Stomach (tissue), 9 donors: ENCODE data around the gene BORCS8. TPM values are rescaled to one million over a fixed set of nuclear protein-coding genes. Genes with fewer than 3 reads are reported as not detected.
A peak's percentile ranks its signal among the peaks of the same experiment; 100 is the strongest.
"Not testable (repeated sequence)": the region's sequence is repeated elsewhere in the genome, so short reads cannot be mapped to it uniquely, and the experiment has no call there.

Source experiments
- DNase-seq, 2 donors: peaks; one replicate each; pipeline versions ENCODE4 v3.0.0 to v3.0.0-alpha.2; 2013 to 2019
- H3K27ac ChIP-seq, 5 donors: fragments of 200-600 bp in 4 of 5; sonication (generic) in 4 of 5; one replicate each; pipeline ENCODE4 v1.5.1; 2013 to 2019; ENCODE audit warnings: mild to moderate bottlenecking in 1 of 5, moderate library complexity in 1 of 5
- H3K27me3 ChIP-seq, 3 donors: fragments of 200-600 bp; sonication (generic); one replicate each; pipeline ENCODE4 v1.5.1; 2017 to 2019; ENCODE audit warnings: mixed run types in 1 of 3
- H3K36me3 ChIP-seq, 4 donors: fragments of 200-600 bp; sonication (generic); 1 replicate in 3 of 4; 2 replicates in 1 of 4; pipeline ENCODE4 v1.5.1; 2016 to 2019
- H3K4me1 ChIP-seq, 4 donors: fragments of 200-600 bp; sonication (generic); one replicate each; pipeline ENCODE4 v1.5.1; 2016 to 2019
- H3K4me3 ChIP-seq, 4 donors: fragments of 200-600 bp; sonication (generic) in 3 of 4; one replicate each; pipeline ENCODE4 v1.5.1; 2016 to 2019; ENCODE audit warnings: mild to moderate bottlenecking in 1 of 4
- H3K9me3 ChIP-seq, 4 donors: fragments of 200-600 bp; sonication (generic); one replicate each; pipeline ENCODE4 v1.5.1; 2016 to 2019
- CTCF ChIP-seq, 7 experiments: fragments of 450-650 bp in 4 of 7; fragments of 200-600 bp in 3 of 7; sonication (generic) in 3 of 7; IDR thresholded peaks; one replicate each; pipeline ENCODE4 v1.5.1; 2016 to 2019; ENCODE audit warnings: antibody characterized with exemption in 7 of 7, control low read depth in 2 of 7, mild to moderate bottlenecking in 1 of 7
- EP300 ChIP-seq: sonication (generic); formaldehyde crosslinking; IDR thresholded peaks from one replicate; pipeline ENCODE4 v1.6.1; 2017; ENCODE audit warnings: antibody characterized with exemption
- POLR2A ChIP-seq, 4 donors: fragments of 450-650 bp; IDR thresholded peaks; one replicate each; pipeline ENCODE4 v1.6.1; 2016; ENCODE audit warnings: antibody characterized with exemption in 4 of 4, control low read depth in 2 of 4, mild to moderate bottlenecking in 1 of 4, moderate library complexity in 1 of 4
- POLR2AphosphoS5 ChIP-seq, 3 donors: sonication (generic); formaldehyde crosslinking; IDR thresholded peaks; one replicate each; pipeline ENCODE4 v1.6.1; 2016; ENCODE audit warnings: antibody characterized with exemption in 3 of 3
- WGBS, 5 donors: extraction: QIAGEN DNeasy Blood & Tissue Kit in 3 of 5; methylation state at CpG; one replicate each; pipeline versions ENCODE4 v1.1.5 to v1.1.7; 2013 to 2018; 5-methylcytosine and 5-hydroxymethylcytosine counted together
- intact Hi-C: fragments of 100-400 bp; cut with DNase I; formaldehyde crosslinking; loops from one replicate; pipeline ENCODE4 v1.15.1; 2023; ENCODE audit warnings: low total_unique reads
- polyA plus RNA-seq, 3 donors: library from polyadenylated mRNA; stranded (reverse); fragments of 200-250 nt; gene quantifications; one replicate each; pipeline ENCODE4 v1.2.3, GENCODE V29; 2013
- total RNA-seq, 5 donors: library from RNA; depleted of rRNA; stranded (reverse); fragments of >200 nt; gene quantifications; one replicate each; pipeline versions ENCODE4 v1.1.0 to v1.2.3, GENCODE V29; 2014 to 2016
- donor health status: healthy with polysubstance abuse.
- donor health status: Bipolar disorder and iron deficiency.
- donor health status: healthy.

Gene BORCS8
- total and polyA plus RNA-seq, 8 donors, result 8.3 to 96.9 (median 28.1) TPM

GRCh38 chr19:19137556-19138108 is 54.3 kb downstream of the BORCS8 start:
- peak in 1 of 2 donors; percentile 44 for DNase-seq
- H3K4me1 ChIP-seq, result peaks cover 7 to 28% (median 20%) of the 10 kb centered on the region in 4 donors
- H3K4me3 ChIP-seq, result peak overlapping the region; percentile 60 to 84 (median 69)
- intact Hi-C loops, result loop anchor here (10.0 kb wide), 1 partner anchor 83 kb away; no protein-coding TSS in a partner anchor
- TF ChIP-seq POLR2A (IDR thresholded peaks at IDR 0.05) (no peak), POLR2AphosphoS5 (IDR thresholded peaks at IDR 0.05) (no peak), EP300 (no peak), CTCF (IDR thresholded peaks at IDR 0.05) (no peak)
- peaks cover 0 to 8% (median 2%) of the 10 kb centered on the region in 4 donors for H3K36me3 ChIP-seq
- H3K27ac ChIP-seq, result peak overlapping the region in 4 of 5 donors; percentile 50 to 86 (median 84)
- WGBS, 5 donors, result 10 to 21% (median 15%) methylated on average over 7 to 25 of the region's 25 CpGs
- peaks cover 0 to 3% (median under 1%) of the 10 kb centered on the region in 4 donors for H3K9me3 ChIP-seq
- H3K27me3 ChIP-seq, result no peaks in the 10 kb centered on the region

GRCh38 chr19:19135713-19136112 is 56.2 kb downstream of the BORCS8 start:
- WGBS, 5 donors, result 85 to 89% (median 87%) methylated on average over 6 of the region's 6 CpGs
- Histone ChIP-seq H3K4me1 (peaks cover 7 to 28% (median 20%) of the 10 kb centered on the region in 4 donors), H3K36me3 (peaks cover 0 to 18% (median 9%) of the 10 kb centered on the region in 4 donors), H3K9me3 (peaks cover 8 to 15% (median 11%) of the 10 kb centered on the region in 4 donors)
- H3K27ac ChIP-seq, H3K4me3 ChIP-seq, DNase-seq, H3K27me3 ChIP-seq: not testable (repeated sequence)
- intact Hi-C loops, result loop anchor here (10.0 kb wide), 1 partner anchor 81 kb away; no protein-coding TSS in a partner anchor

GRCh38 chr19:19134687-19135158 is 57.2 kb downstream of the BORCS8 start:
- no peaks in the 10 kb centered on the region for H3K27me3 ChIP-seq
- TF ChIP-seq CTCF (IDR thresholded peaks at IDR 0.05), result no peak
- TF ChIP-seq POLR2AphosphoS5 (IDR thresholded peaks at IDR 0.05), result no peak
- TF ChIP-seq POLR2A (IDR thresholded peaks at IDR 0.05), result no peak
- TF ChIP-seq EP300, result no peak
- 18 to 30% (median 23%) methylated on average over 19 to 21 of the region's 21 CpGs for WGBS, 5 donors
- H3K36me3 ChIP-seq, result peaks cover 0 to 24% (median 9%) of the 10 kb centered on the region in 4 donors
- H3K4me3 ChIP-seq, result peak overlapping the region in 1 of 4 donors; percentile 26
- DNase-seq, result peak; percentile 55 to 86
- no peak overlapping the region for H3K27ac ChIP-seq
- intact Hi-C loops, result loop anchor here (10.0 kb wide), 1 partner anchor 80 kb away; no protein-coding TSS in a partner anchor
- peaks cover 7 to 28% (median 18%) of the 10 kb centered on the region in 4 donors for H3K4me1 ChIP-seq
- H3K9me3 ChIP-seq, result peaks cover 8 to 15% (median 11%) of the 10 kb centered on the region in 4 donors

GRCh38 chr19:19133985-19134384 is 58.0 kb downstream of the BORCS8 start:
- peaks cover 0 to 32% (median 9%) of the 10 kb centered on the region in 4 donors for H3K36me3 ChIP-seq
- H3K27me3 ChIP-seq, result no peaks in the 10 kb centered on the region
- no peak overlapping the region for H3K27ac ChIP-seq
- peaks cover 7 to 28% (median 16%) of the 10 kb centered on the region in 4 donors for H3K4me1 ChIP-seq
- DNase-seq, result no peak
- intact Hi-C loops, result loop anchor here (10.0 kb wide), 1 partner anchor 79 kb away; no protein-coding TSS in a partner anchor
- H3K9me3 ChIP-seq, result peaks cover 8 to 15% (median 11%) of the 10 kb centered on the region in 4 donors
- H3K4me3 ChIP-seq, result no peak overlapping the region
- 88 to 95% (median 91%) methylated on average over 6 of the region's 6 CpGs for WGBS, 5 donors
- TF ChIP-seq EP300, result no peak
- no peak for TF ChIP-seq CTCF (IDR thresholded peaks at IDR 0.05)
- TF ChIP-seq POLR2A (IDR thresholded peaks at IDR 0.05), result no peak
- TF ChIP-seq POLR2AphosphoS5 (IDR thresholded peaks at IDR 0.05), result no peak
